ENCODE measurements around the gene AURKAIP1. TPM values are rescaled to one million over a fixed set of nuclear protein-coding genes. Genes with fewer than 3 reads are reported as not detected.

Gene AURKAIP1
- total and polyA plus RNA-seq, 2 of the 13 experiments (the other 11 are each of a cell fraction or from before 2014, with no cell fraction given), result 69.5 to 175 TPM

GRCh38 chr1:1421147-1421906 lies 46.3 kb upstream of the AURKAIP1 start, which contains the start of gene ANKRD65 (continued):
- no peak for TF ChIP-seq BHLHE40 (IDR thresholded peaks at IDR 0.05; ENCODE audit: low read length)
- TF ChIP-seq KDM1A (CRISPR knock-in tag; IDR thresholded peaks at IDR 0.05), result no peak
- no peak; the same call in 1 of the 2 replicates for TF ChIP-seq ZFP90 (CRISPR knock-in tag; IDR thresholded peaks at IDR 0.05; ENCODE audit: borderline replicate concordance)
- TF ChIP-seq KIAA2018 (CRISPR knock-in tag; IDR thresholded peaks at IDR 0.05; ENCODE audit: borderline replicate concordance), result no peak
- TF ChIP-seq RFX1 (IDR thresholded peaks at IDR 0.05), result no peak
- peak; percentile 62; the same call in 1 of the 2 replicates for TF ChIP-seq KAT8 (CRISPR knock-in tag; IDR thresholded peaks at IDR 0.05)
- no peak for TF ChIP-seq ATF7 (IDR thresholded peaks at IDR 0.05)
- no peak for TF ChIP-seq ATF7 (CRISPR knock-in tag; IDR thresholded peaks at IDR 0.05)
- TF ChIP-seq DBP (CRISPR knock-in tag; IDR thresholded peaks at IDR 0.05; ENCODE audit: not compliant biosample characterization), result no peak
- no peak for TF ChIP-seq ARHGAP35 (CRISPR knock-in tag; IDR thresholded peaks at IDR 0.05; ENCODE audit: borderline replicate concordance)
- no peak; the same call in 1 of the 2 replicates for TF ChIP-seq HIVEP1 (CRISPR knock-in tag; IDR thresholded peaks at IDR 0.05)
- TF ChIP-seq CEBPG (CRISPR knock-in tag; IDR thresholded peaks at IDR 0.05), result no peak
- TF ChIP-seq SAFB2 (CRISPR knock-in tag; IDR thresholded peaks at IDR 0.05; ENCODE audit: borderline replicate concordance, low read depth), result no peak
- TF ChIP-seq ARNTL (CRISPR knock-in tag; IDR thresholded peaks at IDR 0.05), result peak; percentile 74
- TF ChIP-seq CERS6 (CRISPR knock-in tag; IDR thresholded peaks at IDR 0.05), result no peak
- TF ChIP-seq IRF9 (CRISPR knock-in tag; IDR thresholded peaks at IDR 0.05; ENCODE audit: borderline replicate concordance), result peak; percentile 70; the same call in 1 of the 2 replicates
- no peak for TF ChIP-seq ZNF17 (CRISPR knock-in tag; IDR thresholded peaks at IDR 0.05)
- no peak for TF ChIP-seq ZNF253 (CRISPR knock-in tag; IDR thresholded peaks at IDR 0.05; ENCODE audit: borderline replicate concordance)
- no peak for TF ChIP-seq ZNF235 (CRISPR knock-in tag; IDR thresholded peaks at IDR 0.05; ENCODE audit: borderline replicate concordance)
- TF ChIP-seq ELF1 (CRISPR knock-in tag; IDR thresholded peaks at IDR 0.05), result peak; percentile 56; the same call in 1 of the 2 replicates
